HL-60 (cell line): Measurements from ENCODE around the gene SCAI.

Experiments used
- GABPA ChIP-seq: IDR thresholded peaks from 2 replicates; pipeline ENCODE4 v1.6.1; 2012; ENCODE audit warnings: low read depth
- TF ChIP-seq, protein P1 (sequence below): IDR thresholded peaks from one replicate; pipeline ENCODE4 v1.5.1; 2011; ENCODE audit warnings: low read length, control low read depth, inconsistent platforms; ENCODE audit not compliant: insufficient read depth
- TF ChIP-seq, protein P2 (sequence below): IDR thresholded peaks from 2 replicates; pipeline ENCODE4 v1.6.1; 2012; ENCODE audit warnings: low read depth; ENCODE audit not compliant: insufficient replicate concordance

DNA sequence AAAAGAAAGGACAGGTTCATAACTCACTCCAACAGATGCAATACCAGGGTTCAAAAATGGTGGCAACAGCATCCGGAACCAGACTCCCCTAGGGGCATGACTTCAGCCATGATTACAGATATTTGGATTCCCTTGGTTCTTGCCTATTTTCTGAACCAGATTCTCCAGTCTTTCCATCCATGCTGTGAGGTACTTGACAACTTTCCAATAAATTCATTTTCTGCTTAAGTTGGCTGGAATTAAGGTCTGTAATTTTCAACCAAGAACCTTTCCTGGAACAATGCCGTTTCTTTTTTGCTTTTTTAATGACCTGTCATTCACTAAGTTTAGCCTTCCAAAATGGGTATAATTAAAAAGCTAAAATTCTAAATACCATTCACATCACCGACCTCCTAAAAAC lies 52.2 kb downstream of the SCAI start:
- TF ChIP-seq, protein P1, sequence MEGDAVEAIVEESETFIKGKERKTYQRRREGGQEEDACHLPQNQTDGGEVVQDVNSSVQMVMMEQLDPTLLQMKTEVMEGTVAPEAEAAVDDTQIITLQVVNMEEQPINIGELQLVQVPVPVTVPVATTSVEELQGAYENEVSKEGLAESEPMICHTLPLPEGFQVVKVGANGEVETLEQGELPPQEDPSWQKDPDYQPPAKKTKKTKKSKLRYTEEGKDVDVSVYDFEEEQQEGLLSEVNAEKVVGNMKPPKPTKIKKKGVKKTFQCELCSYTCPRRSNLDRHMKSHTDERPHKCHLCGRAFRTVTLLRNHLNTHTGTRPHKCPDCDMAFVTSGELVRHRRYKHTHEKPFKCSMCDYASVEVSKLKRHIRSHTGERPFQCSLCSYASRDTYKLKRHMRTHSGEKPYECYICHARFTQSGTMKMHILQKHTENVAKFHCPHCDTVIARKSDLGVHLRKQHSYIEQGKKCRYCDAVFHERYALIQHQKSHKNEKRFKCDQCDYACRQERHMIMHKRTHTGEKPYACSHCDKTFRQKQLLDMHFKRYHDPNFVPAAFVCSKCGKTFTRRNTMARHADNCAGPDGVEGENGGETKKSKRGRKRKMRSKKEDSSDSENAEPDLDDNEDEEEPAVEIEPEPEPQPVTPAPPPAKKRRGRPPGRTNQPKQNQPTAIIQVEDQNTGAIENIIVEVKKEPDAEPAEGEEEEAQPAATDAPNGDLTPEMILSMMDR: no peak
- TF ChIP-seq, protein P2, sequence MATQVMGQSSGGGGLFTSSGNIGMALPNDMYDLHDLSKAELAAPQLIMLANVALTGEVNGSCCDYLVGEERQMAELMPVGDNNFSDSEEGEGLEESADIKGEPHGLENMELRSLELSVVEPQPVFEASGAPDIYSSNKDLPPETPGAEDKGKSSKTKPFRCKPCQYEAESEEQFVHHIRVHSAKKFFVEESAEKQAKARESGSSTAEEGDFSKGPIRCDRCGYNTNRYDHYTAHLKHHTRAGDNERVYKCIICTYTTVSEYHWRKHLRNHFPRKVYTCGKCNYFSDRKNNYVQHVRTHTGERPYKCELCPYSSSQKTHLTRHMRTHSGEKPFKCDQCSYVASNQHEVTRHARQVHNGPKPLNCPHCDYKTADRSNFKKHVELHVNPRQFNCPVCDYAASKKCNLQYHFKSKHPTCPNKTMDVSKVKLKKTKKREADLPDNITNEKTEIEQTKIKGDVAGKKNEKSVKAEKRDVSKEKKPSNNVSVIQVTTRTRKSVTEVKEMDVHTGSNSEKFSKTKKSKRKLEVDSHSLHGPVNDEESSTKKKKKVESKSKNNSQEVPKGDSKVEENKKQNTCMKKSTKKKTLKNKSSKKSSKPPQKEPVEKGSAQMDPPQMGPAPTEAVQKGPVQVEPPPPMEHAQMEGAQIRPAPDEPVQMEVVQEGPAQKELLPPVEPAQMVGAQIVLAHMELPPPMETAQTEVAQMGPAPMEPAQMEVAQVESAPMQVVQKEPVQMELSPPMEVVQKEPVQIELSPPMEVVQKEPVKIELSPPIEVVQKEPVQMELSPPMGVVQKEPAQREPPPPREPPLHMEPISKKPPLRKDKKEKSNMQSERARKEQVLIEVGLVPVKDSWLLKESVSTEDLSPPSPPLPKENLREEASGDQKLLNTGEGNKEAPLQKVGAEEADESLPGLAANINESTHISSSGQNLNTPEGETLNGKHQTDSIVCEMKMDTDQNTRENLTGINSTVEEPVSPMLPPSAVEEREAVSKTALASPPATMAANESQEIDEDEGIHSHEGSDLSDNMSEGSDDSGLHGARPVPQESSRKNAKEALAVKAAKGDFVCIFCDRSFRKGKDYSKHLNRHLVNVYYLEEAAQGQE: no peak
- no peak for TF ChIP-seq GABPA
